Stimulated activated CD8-positive, alpha-beta memory T cell treated with anti-CD3 and anti-CD28 coated beads, Interleukin-15, amount 100 ng/mL, for 48 hours (primary cell): ENCODE data around the gene OVCA2.
"Not testable (repeated sequence)": the region's sequence is repeated elsewhere in the genome, so short reads cannot be mapped to it uniquely, and the experiment has no call there.

Experiments used
- DNase-seq, 2 donors: peaks; one replicate each; pipeline ENCODE4 v3.0.0-alpha.2; 2020; ENCODE audit warnings: low read depth in 2 of 2

Gene OVCA2

DNA sequence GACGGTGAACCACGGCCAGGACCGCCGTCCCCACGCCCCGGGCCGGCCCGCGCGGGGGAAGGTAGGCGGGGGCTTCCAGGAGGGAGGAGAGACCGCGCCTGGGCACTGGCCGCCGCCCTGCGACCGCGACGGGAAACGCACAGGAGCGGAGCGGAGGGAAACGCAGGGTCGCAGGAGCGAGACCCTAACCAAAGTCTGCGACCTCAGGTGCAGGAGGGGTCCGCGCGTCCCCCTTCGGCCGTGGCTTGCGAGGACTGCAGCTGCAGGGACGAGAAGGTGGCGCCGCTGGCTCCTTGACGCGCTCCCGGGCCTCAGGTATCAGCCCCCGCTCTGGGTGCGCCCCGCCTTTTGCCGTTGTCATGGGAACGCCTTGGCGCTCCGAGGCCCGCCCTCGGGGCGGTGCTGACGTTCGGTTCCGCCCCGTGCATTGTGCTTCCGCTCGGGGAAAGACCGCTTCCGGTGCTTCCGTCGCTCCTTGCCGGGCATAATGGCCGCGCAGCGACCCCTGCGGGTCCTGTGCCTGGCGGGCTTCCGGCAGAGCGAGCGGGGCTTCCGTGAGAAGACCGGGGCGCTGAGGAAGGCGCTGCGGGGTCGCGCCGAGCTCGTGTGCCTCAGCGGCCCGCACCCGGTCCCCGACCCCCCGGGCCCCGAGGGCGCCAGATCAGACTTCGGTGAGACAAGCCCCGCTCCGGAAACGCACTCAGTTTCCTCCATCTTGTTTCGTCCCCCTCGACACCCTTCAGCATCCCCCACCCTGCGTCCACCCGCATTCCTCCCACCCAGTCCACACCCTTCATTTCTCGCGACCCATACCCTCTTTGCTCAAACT is at the start of gene OVCA2:
TSS of gene OVCA2 (plus strand) at position 462 of the 829 bp plus-strand sequence. CDS start at position 488, 26 bp downstream.
- DNase-seq: peak; percentile 92 to 96

GRCh38 chr17:1992541-1992940 is 49.3 kb upstream of the OVCA2 start:
- no peak for DNase-seq

- no peak for DNase-seq
Observed at GRCh38 chr17:1994707-1995106, 47.1 kb upstream of the OVCA2 start.

GRCh38 chr17:1995321-1995892 is 46.4 kb upstream of the OVCA2 start:
- no peak for DNase-seq

- DNase-seq: no peak
Observed at GRCh38 chr17:1995907-1996799, 45.7 kb upstream of the OVCA2 start.

DNA sequence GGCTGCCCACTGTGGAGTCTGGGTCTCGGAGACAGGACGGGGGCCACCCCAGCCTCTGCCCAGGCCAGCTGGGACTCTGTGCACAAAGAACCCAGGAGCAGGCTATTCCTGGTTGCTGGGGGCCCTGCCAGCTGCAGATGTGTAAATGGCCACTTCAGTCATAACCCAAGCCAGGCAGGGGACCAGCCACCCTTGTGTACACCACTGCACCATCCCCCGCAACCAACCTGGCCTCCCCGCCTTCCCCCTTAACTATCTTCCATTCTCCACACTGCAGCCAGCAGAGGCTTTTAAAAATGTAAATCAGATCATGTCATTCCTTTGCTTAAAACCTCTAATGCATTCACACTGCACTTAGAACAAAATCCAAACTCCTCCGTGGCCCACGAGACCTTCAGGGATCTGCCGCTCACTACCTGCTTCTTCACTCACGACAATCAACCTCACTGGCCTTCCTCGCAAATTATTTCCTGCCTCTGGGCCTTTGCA is 45.0 kb upstream of the OVCA2 start:
- no peak for DNase-seq

- no peak for DNase-seq
Observed at GRCh38 chr17:1997289-1997926, 44.4 kb upstream of the OVCA2 start.

- DNase-seq: no peak
Observed at GRCh38 chr17:1997927-1998742, 43.7 kb upstream of the OVCA2 start.

- DNase-seq: no peak
Observed at GRCh38 chr17:1999557-2000251, 42.1 kb upstream of the OVCA2 start.

GRCh38 chr17:2002767-2003329 is 39.0 kb upstream of the OVCA2 start:
- no peak for DNase-seq

DNA sequence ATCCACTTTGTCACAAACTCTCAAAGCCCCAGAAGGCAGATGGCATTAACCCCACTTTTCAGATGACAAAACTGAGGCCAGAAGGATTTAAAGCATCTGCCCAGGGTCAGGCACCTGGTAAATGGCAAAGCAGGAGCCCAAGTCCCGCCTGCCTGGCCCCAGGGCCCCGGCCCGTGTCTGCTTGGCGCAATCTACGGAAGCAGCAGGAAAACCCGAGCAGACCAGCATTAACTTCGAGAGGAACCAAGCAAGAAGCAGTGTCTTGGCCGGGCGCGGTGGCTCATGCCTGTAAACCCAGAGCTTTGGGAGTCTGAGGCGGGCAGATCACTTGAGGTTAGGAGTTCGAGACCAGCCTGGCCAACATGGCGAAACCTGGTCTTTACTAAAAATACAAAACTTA is 38.3 kb upstream of the OVCA2 start:
- DNase-seq: no peak

GRCh38 chr17:2004435-2004952 is 37.3 kb upstream of the OVCA2 start:
- DNase-seq: no peak

GRCh38 chr17:2008332-2009126 is 33.3 kb upstream of the OVCA2 start:
- no peak for DNase-seq

DNA sequence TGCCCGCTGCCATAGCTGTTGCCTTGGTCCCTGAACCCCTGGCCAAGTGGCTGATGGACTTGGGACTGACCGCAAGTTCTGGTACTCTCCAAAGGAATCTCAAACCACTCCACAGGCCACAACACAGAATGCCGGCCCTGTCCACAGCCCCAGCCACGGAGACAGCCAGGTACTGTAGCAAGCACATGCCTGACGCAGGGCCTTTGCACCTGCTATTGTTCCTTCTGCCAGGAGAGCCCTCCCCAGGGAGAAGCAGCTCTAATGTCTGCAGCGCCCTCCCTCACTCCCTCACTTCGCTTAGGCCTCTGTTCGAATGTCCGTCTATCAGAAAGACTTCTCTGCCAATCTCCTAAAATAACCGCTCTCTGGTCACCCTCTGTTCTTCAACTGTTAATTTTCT is 32.1 kb upstream of the OVCA2 start:
- DNase-seq: no peak

GRCh38 chr17:2011411-2012371 is 30.1 kb upstream of the OVCA2 start:
- DNase-seq: no peak

- no peak for DNase-seq
Observed at GRCh38 chr17:2012499-2012898, 29.3 kb upstream of the OVCA2 start.

- DNase-seq: not testable (repeated sequence)
Observed at GRCh38 chr17:2013220-2013993, 28.4 kb upstream of the OVCA2 start.
